Naive thymus-derived CD4-positive, alpha-beta T cell (primary cell): ENCODE data around the gene GRID2IP. TPM values are rescaled to one million over a fixed set of nuclear protein-coding genes. Genes with fewer than 3 reads are reported as not detected.
A peak's percentile ranks its signal among the peaks of the same experiment; 100 is the strongest.

ENCODE experiments used
- ATAC-seq: fragments of 150-1000 bp; cut with Tn5 transposase; 2 replicates; pipeline ENCODE4 v1.10.0; 2021; ENCODE audit warnings: mild to moderate bottlenecking, moderate library complexity
- CTCF ChIA-PET: fragments of 350-600 bp; sonication (Branson Sonifier 250); formaldehyde crosslinking; loops from one replicate; lab custom pipeline; 2021; ENCODE audit warnings: antibody characterized with exemption; lab: Charles Lee
- POLR2A ChIA-PET: fragments of 350-600 bp; sonication (Branson Sonifier 250); formaldehyde crosslinking; loops from one replicate; lab custom pipeline; 2021; ENCODE audit warnings: antibody characterized with exemption, inconsistent platforms; lab: Charles Lee
- DNase-seq, 9 donors: peaks; one replicate each; pipeline versions ENCODE4 v3.0.0 to v3.0.0-alpha.2; 2020 to 2022; ENCODE audit warnings: mixed read lengths in 1 of 9
- H3K27ac ChIP-seq: one replicate; pipeline ENCODE4 v1.7.0; 2013; ENCODE audit warnings: mild to moderate bottlenecking, low read depth, low read length, moderate library complexity
- H3K27me3 ChIP-seq, 2 donors: one replicate each; pipeline ENCODE4 v1.7.0; 2013; ENCODE audit warnings: low read length in 2 of 2, mild to moderate bottlenecking in 2 of 2, moderate library complexity in 2 of 2; ENCODE audit not compliant: control insufficient read depth in 2 of 2, insufficient read depth in 2 of 2
- H3K36me3 ChIP-seq, 3 experiments: 1 replicate in 2 of 3; 2 replicates in 1 of 3; pipeline ENCODE4 v1.7.0; 2013; ENCODE audit warnings: low read length in 3 of 3, mild to moderate bottlenecking in 3 of 3, moderate library complexity in 1 of 3; ENCODE audit not compliant: insufficient read depth in 3 of 3, control insufficient read depth in 2 of 3
- H3K4me1 ChIP-seq, 2 donors: one replicate each; pipeline ENCODE4 v1.7.0; 2013; ENCODE audit warnings: low read length in 2 of 2, mild to moderate bottlenecking in 2 of 2, moderate library complexity in 1 of 2; ENCODE audit not compliant: control insufficient read depth in 2 of 2, insufficient read depth in 2 of 2
- H3K4me3 ChIP-seq: 2 replicates; pipeline ENCODE4 v1.7.0; 2013; ENCODE audit warnings: mild to moderate bottlenecking, low read length
- H3K9me3 ChIP-seq, 3 experiments: 1 replicate in 2 of 3; 2 replicates in 1 of 3; pipeline ENCODE4 v1.7.0; 2013; ENCODE audit warnings: low read length in 3 of 3; ENCODE audit not compliant: control insufficient read depth in 2 of 3
- H3K27ac Mint-ChIP-seq, 9 donors: one replicate each; pipeline ENCODE4 v1.8.0; 2020 to 2022; ENCODE audit warnings: mixed read lengths in 9 of 9, mild to moderate bottlenecking in 8 of 9, moderate library complexity in 5 of 9, inconsistent platforms in 2 of 9
- H3K27me3 Mint-ChIP-seq, 5 donors: one replicate each; pipeline ENCODE4 v1.8.0; 2021 to 2022; ENCODE audit warnings: mixed read lengths in 5 of 5, mild to moderate bottlenecking in 1 of 5
- H3K36me3 Mint-ChIP-seq, 5 donors: one replicate each; pipeline ENCODE4 v1.8.0; 2020 to 2022; ENCODE audit warnings: mixed read lengths in 5 of 5, mild to moderate bottlenecking in 3 of 5, inconsistent platforms in 1 of 5
- H3K4me1 Mint-ChIP-seq, 7 donors: one replicate each; pipeline ENCODE4 v1.8.0; 2020 to 2022; ENCODE audit warnings: mixed read lengths in 7 of 7, mild to moderate bottlenecking in 3 of 7, inconsistent platforms in 1 of 7
- H3K4me3 Mint-ChIP-seq, 10 donors: one replicate each; pipeline ENCODE4 v1.8.0; 2020 to 2022; ENCODE audit warnings: mild to moderate bottlenecking in 10 of 10, mixed read lengths in 10 of 10, moderate library complexity in 6 of 10, inconsistent platforms in 2 of 10
- H3K9me3 Mint-ChIP-seq, 11 donors: one replicate each; pipeline ENCODE4 v1.8.0; 2020 to 2022; ENCODE audit warnings: mixed read lengths in 11 of 11, mild to moderate bottlenecking in 4 of 11, inconsistent platforms in 1 of 11, moderate library complexity in 1 of 11
- intact Hi-C, 2 donors: fragments of 100-400 bp; cut with micrococcal nuclease; formaldehyde crosslinking; loops; one replicate each; pipeline ENCODE4 v1.15.1; 2023
- polyA plus RNA-seq, 2 donors: library from polyadenylated mRNA; unstranded; fragments of 300-500 nt; fragmentation: Illumina TruSeq; gene quantifications; one replicate each; pipeline ENCODE4 v1.2.3, GENCODE V29; 2021
- total RNA-seq, 6 experiments: library from RNA in 5 of 6; stranded (reverse) in 5 of 6; gene quantifications; 1 replicate in 5 of 6; 2 replicates in 1 of 6; pipeline ENCODE4 v1.2.3 and lab custom pipeline; 2021 to 2026

The GRID2IP gene
- total and polyA plus RNA-seq, 7 experiments from 2014 or later, result 0.24 to 1.5 (median 1.1) TPM; not detected in 3

GRCh38 chr7:6516387-6516983, 34.8 kb downstream of the GRID2IP start:
- Histone ChIP-seq H3K9me3 (no peaks in the 10 kb centered on the region), H3K27me3 (no peaks in the 10 kb centered on the region), H3K4me3 (peak overlapping the region; percentile 64), H3K36me3 (no peaks in the 10 kb centered on the region), H3K27ac (no peak overlapping the region), H3K4me1 (no peaks in the 10 kb centered on the region)
- Mint-ChIP-seq H3K4me1 (peaks cover 6 to 11% (median 9%) of the 10 kb centered on the region in 7 donors), H3K36me3 (no peaks in the 10 kb centered on the region), H3K27me3 (peaks cover 0 to 4% (median 0%) of the 10 kb centered on the region in 5 donors), H3K9me3 (no peaks in the 10 kb centered on the region), H3K27ac (peak overlapping the region in 2 of 9 donors; percentile 38 to 70), H3K4me3 (peak overlapping the region; percentile 79 to 87 (median 84))
- intact Hi-C loops, result loop anchor here in 1 of 2 donors (1.0 to 2.0 kb wide), 4 partner anchors 43 to 1780 kb away; no protein-coding TSS in a partner anchor
- peak; percentile 34 to 69 (median 56) for DNase-seq
- peak; percentile 82 for ATAC-seq
- POLR2A ChIA-PET, result interaction anchor here (1.7 kb wide), 1 partner anchor 73 kb away, joined by 5 read pairs; the partner anchor contains the start of gene INTS15
- CTCF ChIA-PET, result interaction anchor here (0.7 to 2.4 kb wide), 5 partner anchors 42 to 133 kb away, joined by 3 to 16 read pairs (median 3); no protein-coding TSS in a partner anchor

GRCh38 chr7:6513541-6513940, 37.7 kb downstream of the GRID2IP start:
- Histone ChIP-seq H3K27me3 (no peaks in the 10 kb centered on the region), H3K9me3 (no peaks in the 10 kb centered on the region), H3K36me3 (no peaks in the 10 kb centered on the region), H3K4me3 (no peak overlapping the region), H3K27ac (no peak overlapping the region), H3K4me1 (no peaks in the 10 kb centered on the region)
- intact Hi-C loops, result no loop called here
- Mint-ChIP-seq H3K4me3 (no peak overlapping the region), H3K9me3 (no peaks in the 10 kb centered on the region), H3K27ac (no peak overlapping the region), H3K4me1 (peaks cover 6 to 11% (median 9%) of the 10 kb centered on the region in 7 donors), H3K36me3 (no peaks in the 10 kb centered on the region), H3K27me3 (peaks cover 0 to 4% (median 0%) of the 10 kb centered on the region in 5 donors)
- CTCF ChIA-PET, result interaction anchor here (0.6 kb wide), 1 partner anchor 87 kb away, joined by 3 read pairs; no protein-coding TSS in a partner anchor
- no peak for ATAC-seq
- POLR2A ChIA-PET, result interaction anchor here (0.6 to 1.1 kb wide), 2 partner anchors 77 to 1463 kb away, joined by 3 read pairs; no protein-coding TSS in a partner anchor
- DNase-seq, result no peak

GRCh38 chr7:6512892-6513291, 38.4 kb downstream of the GRID2IP start:
- Histone ChIP-seq H3K4me1 (no peaks in the 10 kb centered on the region), H3K9me3 (no peaks in the 10 kb centered on the region), H3K27me3 (no peaks in the 10 kb centered on the region), H3K4me3 (no peak overlapping the region), H3K27ac (no peak overlapping the region), H3K36me3 (no peaks in the 10 kb centered on the region)
- Mint-ChIP-seq H3K36me3 (no peaks in the 10 kb centered on the region), H3K4me3 (no peak overlapping the region), H3K9me3 (no peaks in the 10 kb centered on the region), H3K27me3 (peaks cover 0 to 4% (median 0%) of the 10 kb centered on the region in 5 donors), H3K27ac (no peak overlapping the region), H3K4me1 (peaks cover 6 to 11% (median 9%) of the 10 kb centered on the region in 7 donors)
- ChIA-PET CTCF (no interaction called here), POLR2A (interaction anchor here (0.6 kb wide), 1 partner anchor 62 kb away, joined by 4 read pairs; no protein-coding TSS in a partner anchor)
- intact Hi-C loops, result no loop called here
- ATAC-seq (no peak), DNase-seq (peak in 1 of 9 donors; percentile 0)

- ATAC-seq (no peak), DNase-seq (no peak)
- Histone ChIP-seq H3K27ac (no peak overlapping the region), H3K9me3 (no peaks in the 10 kb centered on the region), H3K4me1 (no peaks in the 10 kb centered on the region), H3K4me3 (no peak overlapping the region), H3K27me3 (no peaks in the 10 kb centered on the region), H3K36me3 (no peaks in the 10 kb centered on the region)
- H3K27me3 Mint-ChIP-seq, result no peaks in the 10 kb centered on the region
- no peaks in the 10 kb centered on the region for H3K36me3 Mint-ChIP-seq
- no peak overlapping the region for H3K4me3 Mint-ChIP-seq
- POLR2A ChIA-PET, result no interaction called here
- peaks cover 0 to 2% (median 0%) of the 10 kb centered on the region in 7 donors for H3K4me1 Mint-ChIP-seq
- H3K9me3 Mint-ChIP-seq, result no peaks in the 10 kb centered on the region
- H3K27ac Mint-ChIP-seq, result no peak overlapping the region
- CTCF ChIA-PET, result interaction anchor here (1.0 kb wide), 1 partner anchor 15 kb away, joined by 5 read pairs; no protein-coding TSS in a partner anchor
- intact Hi-C loops, result no loop called here
Observed at GRCh38 chr7:6510476-6511133, 40.7 kb downstream of the GRID2IP start.

GRCh38 chr7:6508950-6509349, 42.3 kb downstream of the GRID2IP start:
- no peaks in the 10 kb centered on the region for H3K27me3 ChIP-seq
- Mint-ChIP-seq H3K27ac (no peak overlapping the region), H3K4me1 (peaks cover 0 to 9% (median 4%) of the 10 kb centered on the region in 7 donors), H3K36me3 (no peaks in the 10 kb centered on the region), H3K27me3 (no peaks in the 10 kb centered on the region), H3K9me3 (no peaks in the 10 kb centered on the region), H3K4me3 (no peak overlapping the region)
- ChIA-PET POLR2A (no interaction called here), CTCF (no interaction called here)
- DNase-seq, result no peak
- no peak overlapping the region for H3K27ac ChIP-seq
- H3K4me3 ChIP-seq, result no peak overlapping the region
- no peaks in the 10 kb centered on the region for H3K9me3 ChIP-seq
- intact Hi-C loops, result no loop called here
- H3K4me1 ChIP-seq, result peaks cover 4 to 6% of the 10 kb centered on the region in 2 donors
- ATAC-seq, result no peak
- H3K36me3 ChIP-seq, result peaks cover 0 to 4% (median 0%) of the 10 kb centered on the region in 3 experiments

- ATAC-seq (no peak), DNase-seq (no peak)
- H3K27ac Mint-ChIP-seq, result no peak overlapping the region
- ChIA-PET POLR2A (no interaction called here), CTCF (no interaction called here)
- H3K36me3 Mint-ChIP-seq, result no peaks in the 10 kb centered on the region
- no peaks in the 10 kb centered on the region for H3K27me3 Mint-ChIP-seq
- Histone ChIP-seq H3K27ac (no peak overlapping the region), H3K36me3 (peaks cover 0 to 4% (median 0%) of the 10 kb centered on the region in 3 experiments), H3K4me3 (no peak overlapping the region), H3K27me3 (no peaks in the 10 kb centered on the region), H3K9me3 (no peaks in the 10 kb centered on the region), H3K4me1 (peaks cover 4 to 6% of the 10 kb centered on the region in 2 donors)
- H3K4me1 Mint-ChIP-seq, result peaks cover 0 to 9% (median 4%) of the 10 kb centered on the region in 7 donors
- H3K9me3 Mint-ChIP-seq, result no peaks in the 10 kb centered on the region
- peak overlapping the region in 2 of 10 donors; percentile 17 to 20 for H3K4me3 Mint-ChIP-seq
- intact Hi-C loops, result no loop called here
Observed at GRCh38 chr7:6508539-6508938, 42.7 kb downstream of the GRID2IP start.
